Activated T-cell treated with anti-CD3 and anti-CD28 coated beads, Interleukin-2, amount 50 U/mL, for 1 hour (primary cell): Measurements from ENCODE around the gene UPK3A.
"Not testable (repeated sequence)": the region's sequence is repeated elsewhere in the genome, so short reads cannot be mapped to it uniquely, and the experiment has no call there.

Experiments used
- DNase-seq: peaks from one replicate; pipeline ENCODE4 v3.0.0-alpha.2; 2020

Gene UPK3A

GRCh38 chr22:45285263-45286058 is 712 bp downstream of the UPK3A start:
- no peak for DNase-seq

GRCh38 chr22:45286854-45287551 is 2.3 kb downstream of the UPK3A start:
- DNase-seq, result no peak

- no peak for DNase-seq
Observed at GRCh38 chr22:45290410-45290936, 5.7 kb downstream of the UPK3A start.

- DNase-seq, result no peak
Observed at GRCh38 chr22:45291061-45291930, 6.5 kb downstream of the UPK3A start.

- DNase-seq, result no peak
Observed at GRCh38 chr22:45291931-45292290, 7.2 kb downstream of the UPK3A start.

- no peak for DNase-seq
Observed at GRCh38 chr22:45292731-45293442, 8.1 kb downstream of the UPK3A start.

GRCh38 chr22:45294030-45294429 is 9.3 kb downstream of the UPK3A start:
- DNase-seq, result no peak

GRCh38 chr22:45295004-45295403 is 10.3 kb downstream of the UPK3A start:
- DNase-seq, result not testable (repeated sequence)

- DNase-seq, result no peak
Observed at GRCh38 chr22:45295492-45295891, 10.7 kb downstream of the UPK3A start.

- peak; percentile 54 for DNase-seq
Observed at GRCh38 chr22:45296628-45297297, 12.0 kb downstream of the UPK3A start.

GRCh38 chr22:45298934-45299505 is 14.3 kb downstream of the UPK3A start:
- DNase-seq, result no peak

GRCh38 chr22:45302751-45303150 is 18.0 kb downstream of the UPK3A start:
- no peak for DNase-seq

- DNase-seq, result no peak
Observed at GRCh38 chr22:45303181-45303580, 18.4 kb downstream of the UPK3A start.

- no peak for DNase-seq
Observed at GRCh38 chr22:45304971-45305370, 20.2 kb downstream of the UPK3A start.

- DNase-seq, result no peak
Observed at GRCh38 chr22:45305456-45306075, 20.8 kb downstream of the UPK3A start.

GRCh38 chr22:45306139-45306538 is 21.4 kb downstream of the UPK3A start:
- DNase-seq, result no peak

GRCh38 chr22:45308391-45308956 is 23.7 kb downstream of the UPK3A start:
- no peak for DNase-seq

GRCh38 chr22:45308957-45309421 is 24.2 kb downstream of the UPK3A start:
- DNase-seq, result no peak

- DNase-seq, result peak; percentile 100
Observed at GRCh38 chr22:45309422-45310227, 24.9 kb downstream of the UPK3A start, which contains the start of gene FAM118A. Gene FAM118A, plus strand, starts transcription at chr22:45309934. Its CDS starts 12,446 bp downstream, at chr22:45322380.
